ENCODE data around the gene GPR143. TPM values are rescaled to one million over a fixed set of nuclear protein-coding genes. Genes with fewer than 3 reads are reported as not detected.

The GPR143 gene
- polyA plus RNA-seq, 3 donors: 11.2 to 14.5 (median 11.9) TPM

GRCh38 chrX:9730078-9730477 is 35.6 kb downstream of the GPR143 start:
- DNase-seq (ENCODE audit: extremely low read depth in 1 of 11, low read depth in 9 of 11, low spot score in 4 of 11): no peak

- DNase-seq (ENCODE audit: extremely low read depth in 1 of 11, low read depth in 9 of 11, low spot score in 4 of 11): no peak
These were observed 36.3 kb downstream of the GPR143 start for GRCh38 chrX:9729171-9729885.

GRCh38 chrX:9728261-9728660 is 37.4 kb downstream of the GPR143 start:
- no peak for DNase-seq (ENCODE audit: extremely low read depth in 1 of 11, low read depth in 9 of 11, low spot score in 4 of 11)

- DNase-seq (ENCODE audit: extremely low read depth in 1 of 11, low read depth in 9 of 11, low spot score in 4 of 11): no peak
These were observed 40.9 kb downstream of the GPR143 start for GRCh38 chrX:9724711-9725110.

GRCh38 chrX:9717376-9717775 is 48.3 kb downstream of the GPR143 start:
- DNase-seq (ENCODE audit: extremely low read depth in 1 of 11, low read depth in 9 of 11, low spot score in 4 of 11): no peak

GRCh38 chrX:9710332-9710731 is 55.3 kb downstream of the GPR143 start:
- no peak for DNase-seq (ENCODE audit: extremely low read depth in 1 of 11, low read depth in 9 of 11, low spot score in 4 of 11)

- peak; percentile 36 to 73 (median 57) for DNase-seq (ENCODE audit: extremely low read depth in 1 of 11, low read depth in 9 of 11, low spot score in 4 of 11)
These were observed 56.6 kb downstream of the GPR143 start for GRCh38 chrX:9708923-9709553.

GRCh38 chrX:9708086-9708485 is 57.6 kb downstream of the GPR143 start:
- DNase-seq (ENCODE audit: extremely low read depth in 1 of 11, low read depth in 9 of 11, low spot score in 4 of 11): no peak

GRCh38 chrX:9707306-9708033 is 58.2 kb downstream of the GPR143 start:
- DNase-seq (ENCODE audit: extremely low read depth in 1 of 11, low read depth in 9 of 11, low spot score in 4 of 11): no peak

GRCh38 chrX:9706421-9706820 is 59.2 kb downstream of the GPR143 start:
- DNase-seq (ENCODE audit: extremely low read depth in 1 of 11, low read depth in 9 of 11, low spot score in 4 of 11): no peak

GRCh38 chrX:9704876-9705465 is 60.7 kb downstream of the GPR143 start:
- no peak for DNase-seq (ENCODE audit: extremely low read depth in 1 of 11, low read depth in 9 of 11, low spot score in 4 of 11)

GRCh38 chrX:9703406-9703805 is 62.2 kb downstream of the GPR143 start:
- DNase-seq (ENCODE audit: extremely low read depth in 1 of 11, low read depth in 9 of 11, low spot score in 4 of 11): no peak

- DNase-seq (ENCODE audit: extremely low read depth in 1 of 11, low read depth in 9 of 11, low spot score in 4 of 11): no peak
These were observed 63.9 kb downstream of the GPR143 start for GRCh38 chrX:9701790-9702189.

- no peak for DNase-seq (ENCODE audit: extremely low read depth in 1 of 11, low read depth in 9 of 11, low spot score in 4 of 11)
These were observed 65.1 kb downstream of the GPR143 start for GRCh38 chrX:9700555-9700954.

- no peak for DNase-seq (ENCODE audit: extremely low read depth in 1 of 11, low read depth in 9 of 11, low spot score in 4 of 11)
These were observed 67.1 kb downstream of the GPR143 start for GRCh38 chrX:9698576-9698975.

- DNase-seq (ENCODE audit: extremely low read depth in 1 of 11, low read depth in 9 of 11, low spot score in 4 of 11): no peak
These were observed 72.2 kb downstream of the GPR143 start for GRCh38 chrX:9693307-9694001.

GRCh38 chrX:9690046-9690445 is 75.6 kb downstream of the GPR143 start:
- DNase-seq (ENCODE audit: extremely low read depth in 1 of 11, low read depth in 9 of 11, low spot score in 4 of 11): no peak

GRCh38 chrX:9688833-9689232 is 76.8 kb downstream of the GPR143 start:
- DNase-seq (ENCODE audit: extremely low read depth in 1 of 11, low read depth in 9 of 11, low spot score in 4 of 11): no peak

GRCh38 chrX:9687899-9688298 is 77.7 kb downstream of the GPR143 start:
- no peak for DNase-seq (ENCODE audit: extremely low read depth in 1 of 11, low read depth in 9 of 11, low spot score in 4 of 11)

Data from renal cortex interstitium (tissue), 11 donors.